Lower lobe of right lung (tissue), 2 donors: ENCODE measurements around the gene RHBDL1. TPM values are rescaled to one million over a fixed set of nuclear protein-coding genes. Genes with fewer than 3 reads are reported as not detected.
"Not testable (repeated sequence)": the region's sequence is repeated elsewhere in the genome, so short reads cannot be mapped to it uniquely, and the experiment has no call there.

Experiments used
- ATAC-seq, 2 donors: fragments of 200-7000 bp; cut with Tn5 transposase; one replicate each; pipeline ENCODE4 v1.9.1; 2020 to 2022; ENCODE audit warnings: mild to moderate bottlenecking in 2 of 2, moderate library complexity in 2 of 2
- DNase-seq: peaks from one replicate; pipeline ENCODE4 v3.0.0-alpha.2; 2020
- H3K27ac ChIP-seq: fragments of 200-600 bp; one replicate; pipeline ENCODE4 v1.8.0; 2022
- H3K27me3 ChIP-seq: fragments of 200-600 bp; one replicate; pipeline ENCODE4 v1.8.0; 2022; ENCODE audit warnings: low read depth
- H3K36me3 ChIP-seq: fragments of 200-600 bp; one replicate; pipeline ENCODE4 v1.8.0; 2022; ENCODE audit warnings: mild to moderate bottlenecking
- H3K4me1 ChIP-seq: fragments of 200-600 bp; one replicate; pipeline ENCODE4 v1.8.0; 2022
- H3K4me3 ChIP-seq: fragments of 200-600 bp; one replicate; pipeline ENCODE4 v1.8.0; 2022; ENCODE audit warnings: mild to moderate bottlenecking
- H3K9me3 ChIP-seq: fragments of 200-600 bp; one replicate; pipeline ENCODE4 v1.8.0; 2022
- CTCF ChIP-seq: fragments of 200-600 bp; IDR thresholded peaks from one replicate; pipeline ENCODE4 v1.8.0; 2022; ENCODE audit warnings: antibody characterized with exemption, mild to moderate bottlenecking
- intact Hi-C: fragments of 100-400 bp; cut with DNase I; formaldehyde crosslinking; loops from one replicate; pipeline ENCODE4 v1.11.0; 2022
- total RNA-seq: library from RNA; stranded (reverse); fragmentation: NEBNext Ultra II Directional; extraction: Animal tissue kit (Norgen Biotek cat#: 25700); gene quantifications from one replicate; pipeline ENCODE4 v1.2.1, GENCODE V29; 2021
- donor health status: DM: no; HTN: yes; CAD: no; lungs with severe emphysema.

The RHBDL1 gene
- total RNA-seq, 1 donor from 2014 or later = 2.0 TPM

GRCh38 chr16:689175-689897 is 13.9 kb downstream of the RHBDL1 start:
- H3K9me3 ChIP-seq = no peaks in the 10 kb centered on the region
- ATAC-seq (no peak), DNase-seq (no peak)
- peaks cover 16% of the 10 kb centered on the region for H3K36me3 ChIP-seq
- no peak for TF ChIP-seq CTCF
- peak overlapping the region; percentile 88 for H3K27ac ChIP-seq
- H3K4me3 ChIP-seq = peak overlapping the region; percentile 90
- peaks cover 24% of the 10 kb centered on the region for H3K27me3 ChIP-seq
- intact Hi-C loops = no loop called here
- peaks cover 41% of the 10 kb centered on the region for H3K4me1 ChIP-seq

- H3K27me3 ChIP-seq = peaks cover 41% of the 10 kb centered on the region
- H3K27ac ChIP-seq, intact Hi-C loops, H3K9me3 ChIP-seq, DNase-seq, H3K4me3 ChIP-seq, ATAC-seq: not testable (repeated sequence)
- peaks cover 41% of the 10 kb centered on the region for H3K4me1 ChIP-seq
- H3K36me3 ChIP-seq = peaks cover 12% of the 10 kb centered on the region
Observed at GRCh38 chr16:691242-691641, 15.8 kb downstream of the RHBDL1 start.

- intact Hi-C loops = no loop called here
- Histone ChIP-seq H3K27ac (no peak overlapping the region), H3K36me3 (no peaks in the 10 kb centered on the region), H3K4me3 (no peak overlapping the region), H3K9me3 (no peaks in the 10 kb centered on the region), H3K27me3 (peaks cover 51% of the 10 kb centered on the region), H3K4me1 (peaks cover 44% of the 10 kb centered on the region)
- DNase-seq = no peak
- ATAC-seq = no peak
- no peak for TF ChIP-seq CTCF
Observed at GRCh38 chr16:692356-693108, 17.1 kb downstream of the RHBDL1 start.

GRCh38 chr16:693364-693763 is 17.9 kb downstream of the RHBDL1 start:
- Histone ChIP-seq H3K9me3 (no peaks in the 10 kb centered on the region), H3K4me3 (no peak overlapping the region), H3K27ac (no peak overlapping the region), H3K36me3 (no peaks in the 10 kb centered on the region), H3K27me3 (peaks cover 54% of the 10 kb centered on the region), H3K4me1 (peaks cover 44% of the 10 kb centered on the region)
- intact Hi-C loops = no loop called here
- no peak for DNase-seq
- TF ChIP-seq CTCF = no peak
- no peak for ATAC-seq

- Histone ChIP-seq H3K4me1 (peaks cover 40% of the 10 kb centered on the region), H3K4me3 (no peak overlapping the region), H3K27me3 (peaks cover 55% of the 10 kb centered on the region), H3K36me3 (no peaks in the 10 kb centered on the region), H3K27ac (no peak overlapping the region), H3K9me3 (no peaks in the 10 kb centered on the region)
- DNase-seq = no peak
- intact Hi-C loops = no loop called here
- TF ChIP-seq CTCF = no peak
- no peak for ATAC-seq
Observed at GRCh38 chr16:693766-694165, 18.3 kb downstream of the RHBDL1 start.
